IPS-20b (cell line): ENCODE data around the gene JAKMIP1.

Experiments used
- H3K27ac ChIP-seq: one replicate; pipeline ENCODE4 v1.5.1; 2013; ENCODE audit warnings: low read length
- H3K27me3 ChIP-seq: 2 replicates; pipeline ENCODE4 v1.6.1; 2013; ENCODE audit warnings: mild to moderate bottlenecking, low read length, inconsistent platforms; ENCODE audit not compliant: insufficient read depth
- H3K36me3 ChIP-seq: 2 replicates; pipeline ENCODE4 v1.6.1; 2013; ENCODE audit warnings: low read depth, mild to moderate bottlenecking, inconsistent platforms, low read length, moderate library complexity; ENCODE audit not compliant: insufficient read depth
- H3K4me1 ChIP-seq: 2 replicates; pipeline ENCODE4 v1.6.1; 2013; ENCODE audit warnings: mild to moderate bottlenecking, control low read depth, inconsistent platforms, low read length, moderate library complexity; ENCODE audit not compliant: insufficient read depth
- H3K4me3 ChIP-seq: 2 replicates; pipeline ENCODE4 v1.5.1; 2013; ENCODE audit warnings: mild to moderate bottlenecking, low read length, inconsistent platforms
- H3K9ac ChIP-seq: 2 replicates; pipeline ENCODE4 v1.6.1; 2013; ENCODE audit warnings: low read depth, mild to moderate bottlenecking, inconsistent platforms, low read length, moderate library complexity
- H3K9me3 ChIP-seq: 2 replicates; pipeline ENCODE4 v1.6.1; 2013; ENCODE audit warnings: mild to moderate bottlenecking, low read depth, low read length, inconsistent platforms; ENCODE audit not compliant: insufficient read depth

The JAKMIP1 gene

DNA sequence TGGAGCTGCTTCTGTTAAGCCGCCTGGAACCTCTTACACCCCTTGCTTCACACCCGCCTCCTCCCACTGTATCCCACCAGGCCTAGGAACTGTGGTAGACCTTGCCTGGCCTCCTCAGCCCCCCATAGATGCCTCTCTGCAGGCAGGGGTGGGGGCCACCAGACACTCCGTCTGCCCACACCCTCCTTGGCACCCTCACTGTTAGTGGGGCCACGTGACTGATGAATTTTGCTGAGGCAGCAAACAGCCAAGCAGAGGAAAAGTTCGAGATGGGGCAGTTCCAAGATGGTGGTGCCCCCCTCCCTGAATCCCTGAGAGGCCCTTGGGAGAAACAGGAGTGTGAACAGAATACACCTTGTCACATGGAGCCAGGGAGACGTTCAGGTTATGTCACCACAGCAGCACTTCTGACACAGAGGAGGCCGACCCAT lies 141.0 kb downstream of the JAKMIP1 start:
- Histone ChIP-seq H3K27ac (no peak overlapping the region), H3K9ac (no peak overlapping the region), H3K27me3 (no peaks in the 10 kb centered on the region), H3K4me3 (no peak overlapping the region), H3K36me3 (peaks cover 12% of the 10 kb centered on the region; the same call in 1 of the 2 replicates), H3K9me3 (peaks cover 32% of the 10 kb centered on the region), H3K4me1 (no peaks in the 10 kb centered on the region; the same call in 1 of the 2 replicates)

DNA sequence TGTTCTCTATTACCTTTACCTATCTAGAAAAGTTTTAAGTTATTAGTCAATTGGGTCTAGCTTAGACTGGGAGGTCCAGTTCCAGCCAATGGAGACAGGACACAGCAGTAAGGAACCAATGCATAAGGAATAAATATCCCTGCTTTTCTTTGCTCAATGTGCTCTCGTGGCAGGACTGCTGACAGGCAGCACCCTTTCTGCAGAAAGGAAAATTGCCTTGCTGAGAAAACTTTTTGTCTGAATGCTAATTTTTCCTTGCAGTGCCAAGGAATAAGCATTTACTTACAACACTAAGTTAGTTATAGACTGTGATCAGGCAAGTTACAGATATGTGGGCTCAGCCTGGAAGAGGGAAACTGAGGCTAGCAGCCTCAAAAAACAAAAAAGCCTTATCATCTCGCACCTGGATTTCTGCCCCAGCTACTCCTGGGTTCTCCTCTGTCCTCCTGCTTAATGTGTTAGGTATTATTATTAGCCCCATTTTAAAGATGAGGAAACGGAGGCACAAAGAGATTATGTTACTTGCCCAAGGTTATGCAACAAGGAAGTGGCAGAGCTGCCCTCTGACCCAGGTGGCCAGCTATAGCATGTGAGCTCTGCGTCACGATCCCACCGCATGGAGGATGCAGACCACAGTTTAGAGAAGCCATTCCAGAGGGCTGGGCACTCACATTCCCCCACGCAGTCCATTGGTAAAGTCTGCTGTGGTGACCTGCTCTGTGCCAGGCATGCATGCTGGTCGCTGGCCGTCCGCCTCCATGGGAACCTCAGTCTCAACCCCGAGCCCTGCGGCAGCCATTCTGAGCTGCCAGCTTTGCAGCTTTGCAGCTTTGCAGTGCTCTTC lies 141.6 kb downstream of the JAKMIP1 start:
- H3K27me3 ChIP-seq = no peaks in the 10 kb centered on the region
- no peak overlapping the region for H3K4me3 ChIP-seq
- H3K27ac ChIP-seq = no peak overlapping the region
- peaks cover 12% of the 10 kb centered on the region; the same call in 1 of the 2 replicates for H3K36me3 ChIP-seq
- H3K9ac ChIP-seq = no peak overlapping the region
- peaks cover 32% of the 10 kb centered on the region for H3K9me3 ChIP-seq
- no peaks in the 10 kb centered on the region; the same call in 1 of the 2 replicates for H3K4me1 ChIP-seq

DNA sequence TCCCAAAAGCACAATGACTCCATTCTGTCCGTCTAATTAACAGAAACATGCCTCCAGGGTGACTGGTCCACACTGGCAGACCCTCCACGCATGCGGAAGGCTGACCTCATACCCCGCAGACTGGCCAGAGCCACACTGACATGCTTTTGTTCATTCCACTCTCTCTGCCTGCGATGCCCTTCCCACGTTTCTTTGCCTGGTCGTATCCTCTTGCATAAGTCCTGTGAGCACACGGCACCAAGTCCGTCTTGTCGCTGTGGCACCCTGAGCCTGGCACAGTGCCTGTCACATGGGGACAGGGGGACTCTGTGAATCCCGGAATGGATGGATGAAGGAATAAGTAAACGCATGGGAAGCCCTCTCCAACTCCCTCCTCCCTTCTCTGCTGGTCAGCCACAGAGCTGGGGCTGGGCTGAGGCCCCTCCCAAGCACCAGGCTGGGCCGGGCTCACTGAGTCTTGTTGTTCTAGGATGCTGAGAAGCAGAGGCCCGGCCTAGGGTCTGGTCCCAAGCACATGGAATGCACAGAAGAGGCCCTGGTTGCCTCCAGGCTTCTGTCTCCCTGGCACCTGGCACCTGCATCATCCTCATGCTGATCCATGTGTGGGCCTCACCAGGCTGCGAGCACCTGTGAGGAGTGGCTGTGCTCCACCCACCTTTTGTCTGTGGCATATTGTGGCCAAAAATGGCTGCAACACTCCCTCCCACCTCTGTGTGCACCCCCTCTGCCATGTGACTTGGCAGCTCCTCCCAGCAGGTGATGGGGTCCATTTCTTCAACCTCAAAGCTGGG lies 143.2 kb downstream of the JAKMIP1 start:
- Histone ChIP-seq H3K4me3 (no peak overlapping the region), H3K4me1 (no peaks in the 10 kb centered on the region; the same call in 1 of the 2 replicates), H3K27ac (no peak overlapping the region), H3K27me3 (no peaks in the 10 kb centered on the region), H3K9ac (no peak overlapping the region), H3K36me3 (peaks cover 12% of the 10 kb centered on the region; the same call in 1 of the 2 replicates), H3K9me3 (peaks cover 32% of the 10 kb centered on the region)

DNA sequence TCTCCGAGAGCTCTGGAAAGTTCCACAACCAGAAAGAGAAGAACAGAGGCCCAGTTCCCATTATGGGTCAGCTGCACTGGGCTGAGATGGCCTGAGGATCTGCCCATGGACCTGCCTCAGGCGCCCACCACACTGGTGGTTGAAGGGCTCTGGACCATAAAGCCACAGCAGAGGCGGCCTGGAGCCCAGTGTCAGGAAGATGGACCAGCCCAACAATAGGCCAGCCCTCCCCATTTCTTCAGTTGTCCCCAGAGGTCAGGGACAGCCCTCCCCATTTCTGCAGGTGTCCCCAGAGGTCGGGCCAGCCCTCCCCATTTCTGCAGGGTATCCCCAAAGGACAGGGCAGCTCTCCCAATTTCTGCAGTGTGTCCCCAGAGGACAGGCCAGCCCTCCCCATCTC lies 144.9 kb downstream of the JAKMIP1 start:
- Histone ChIP-seq H3K4me1 (no peaks in the 10 kb centered on the region; the same call in 1 of the 2 replicates), H3K9ac (no peak overlapping the region)

DNA sequence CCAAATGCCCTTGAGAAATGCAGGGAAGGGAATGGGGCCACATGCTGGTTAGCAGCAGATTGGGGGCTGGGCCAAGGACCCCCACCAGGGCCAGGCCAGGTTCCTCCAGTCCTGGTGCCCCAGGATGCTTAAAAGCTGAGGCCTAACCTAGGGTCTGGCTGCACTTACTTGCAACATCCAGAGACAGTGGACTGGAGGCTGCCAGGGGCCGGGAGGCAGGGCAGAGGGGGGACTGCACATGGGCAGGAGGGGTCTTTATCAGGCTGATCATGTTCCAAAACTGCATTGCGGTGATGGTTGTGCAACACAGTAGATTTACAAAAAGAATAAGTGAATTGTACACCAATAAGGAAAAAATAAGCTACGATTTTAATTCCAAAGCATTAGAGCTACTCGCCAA lies 145.3 kb downstream of the JAKMIP1 start:
- H3K4me1 ChIP-seq = no peaks in the 10 kb centered on the region; the same call in 1 of the 2 replicates
- no peaks in the 10 kb centered on the region for H3K27me3 ChIP-seq
- H3K9me3 ChIP-seq = peaks cover 29% of the 10 kb centered on the region
- H3K9ac ChIP-seq = no peak overlapping the region
- H3K4me3 ChIP-seq = no peak overlapping the region
- H3K27ac ChIP-seq = no peak overlapping the region
- peaks cover 8% of the 10 kb centered on the region; the same call in 1 of the 2 replicates for H3K36me3 ChIP-seq

More for the DNA sequence above, 144.9 kb downstream of the JAKMIP1 start:
- Histone ChIP-seq H3K36me3 (peaks cover 12% of the 10 kb centered on the region; the same call in 1 of the 2 replicates), H3K27me3 (no peaks in the 10 kb centered on the region), H3K27ac (no peak overlapping the region), H3K4me3 (no peak overlapping the region), H3K9me3 (peaks cover 32% of the 10 kb centered on the region)

DNA sequence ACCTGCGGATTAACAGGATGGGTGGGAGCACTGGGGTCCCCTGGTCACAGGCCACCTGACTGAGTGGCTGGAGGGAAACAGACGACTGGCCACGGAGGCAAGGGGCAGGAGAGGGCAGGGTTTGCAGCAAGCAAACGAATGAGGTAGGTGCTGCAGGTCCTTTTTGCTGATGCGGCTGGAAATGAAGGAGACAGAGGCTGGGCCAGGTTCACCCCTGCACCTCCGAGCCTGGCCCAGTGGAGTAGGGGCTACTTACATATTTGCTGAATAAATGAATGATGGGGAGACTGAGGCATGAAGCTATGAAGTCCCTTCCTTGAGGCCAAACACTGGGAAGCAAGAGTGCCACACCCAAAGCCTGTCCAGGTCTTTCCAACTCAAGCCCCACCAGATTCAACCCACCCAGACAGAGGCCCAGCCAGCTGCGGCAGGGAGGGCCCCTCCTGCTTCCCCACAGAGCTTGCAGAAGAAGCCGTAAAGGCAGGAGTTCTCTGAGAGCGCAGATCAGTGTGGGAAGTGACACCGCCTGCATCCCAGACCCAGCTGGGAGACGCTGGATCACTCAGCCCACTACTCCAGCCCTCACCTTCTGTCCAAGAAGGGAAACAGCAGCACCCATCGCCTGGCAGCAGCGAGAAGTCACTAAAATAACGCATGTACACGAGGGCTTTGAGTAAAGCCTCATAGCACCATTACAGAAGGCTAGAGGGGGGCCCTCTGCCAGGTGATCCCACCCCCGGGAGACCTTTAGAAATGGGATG lies 146.0 kb downstream of the JAKMIP1 start:
- Histone ChIP-seq H3K9me3 (peaks cover 22% of the 10 kb centered on the region), H3K27me3 (no peaks in the 10 kb centered on the region), H3K4me1 (no peaks in the 10 kb centered on the region; the same call in 1 of the 2 replicates), H3K9ac (no peak overlapping the region; the same call in 1 of the 2 replicates), H3K36me3 (peaks cover 1% of the 10 kb centered on the region; the same call in 1 of the 2 replicates), H3K27ac (no peak overlapping the region), H3K4me3 (no peak overlapping the region)

DNA sequence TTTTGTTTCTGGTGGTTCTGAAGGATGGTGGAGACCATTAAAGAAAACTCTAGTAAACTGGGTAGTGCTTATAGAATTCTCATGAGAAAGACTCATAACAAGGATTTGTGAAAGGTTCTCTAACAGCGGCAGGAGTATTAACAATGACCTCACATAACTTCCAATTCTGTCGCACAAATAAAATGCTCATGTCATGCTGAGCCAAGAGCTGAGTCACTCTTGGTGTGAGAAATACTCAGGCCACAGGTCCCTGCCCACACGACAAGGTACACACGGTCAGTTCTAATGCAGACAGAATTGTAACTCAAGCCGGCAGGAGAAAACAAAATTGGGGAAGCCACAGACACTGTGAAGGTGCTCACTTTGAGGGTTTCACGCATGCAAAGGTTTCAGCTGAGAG lies 147.7 kb downstream of the JAKMIP1 start:
- peaks cover 5% of the 10 kb centered on the region; the same call in 1 of the 2 replicates for H3K9me3 ChIP-seq
- H3K4me1 ChIP-seq = no peaks in the 10 kb centered on the region; the same call in 1 of the 2 replicates
- H3K27me3 ChIP-seq = no peaks in the 10 kb centered on the region
- H3K9ac ChIP-seq = no peak overlapping the region
- H3K4me3 ChIP-seq = no peak overlapping the region
- no peak overlapping the region for H3K27ac ChIP-seq
- no peaks in the 10 kb centered on the region for H3K36me3 ChIP-seq

DNA sequence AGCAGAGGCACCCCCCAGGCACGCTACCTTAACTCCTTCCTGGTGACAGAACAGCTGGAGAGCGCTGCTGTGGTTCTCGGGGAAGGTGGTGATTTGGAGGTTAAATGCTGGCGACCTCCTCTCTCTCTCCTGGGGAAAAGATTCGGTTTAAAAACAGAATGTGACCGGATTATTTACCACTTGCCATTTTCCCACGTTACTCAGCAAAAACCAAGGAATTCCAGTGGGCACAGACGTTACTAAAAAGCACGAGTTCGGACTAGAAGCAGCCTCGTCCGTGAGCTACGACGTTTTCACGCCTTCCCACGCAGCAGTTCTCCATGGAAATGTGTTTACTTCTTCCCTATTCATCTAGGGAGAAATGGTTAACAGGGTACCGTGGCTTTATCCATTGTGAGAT lies 149.8 kb downstream of the JAKMIP1 start:
- Histone ChIP-seq H3K27ac (no peak overlapping the region), H3K27me3 (no peaks in the 10 kb centered on the region), H3K36me3 (no peaks in the 10 kb centered on the region), H3K4me1 (no peaks in the 10 kb centered on the region; the same call in 1 of the 2 replicates), H3K9ac (no peak overlapping the region), H3K4me3 (no peak overlapping the region), H3K9me3 (no peaks in the 10 kb centered on the region)

DNA sequence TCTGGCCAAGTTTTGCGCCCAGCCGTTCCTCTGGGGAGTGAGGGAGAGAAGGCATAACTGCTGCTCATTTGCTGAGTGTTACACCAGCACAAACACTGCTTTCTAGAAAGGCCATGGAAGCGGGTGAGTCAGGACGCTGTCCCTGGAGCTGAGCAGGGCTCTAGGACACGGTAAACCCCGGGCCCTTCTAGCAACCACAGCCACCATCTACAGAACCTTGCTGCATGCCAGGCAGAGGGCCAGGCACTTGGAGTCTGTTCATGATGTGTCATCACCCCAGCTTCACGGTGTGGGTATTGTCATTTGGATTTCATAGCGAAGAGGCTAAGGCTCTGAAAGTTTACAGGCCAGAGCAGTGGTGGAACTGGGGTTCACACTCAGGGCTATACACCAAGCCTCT lies 150.4 kb downstream of the JAKMIP1 start:
- Histone ChIP-seq H3K9ac (no peak overlapping the region), H3K9me3 (no peaks in the 10 kb centered on the region), H3K27me3 (no peaks in the 10 kb centered on the region), H3K4me3 (no peak overlapping the region), H3K27ac (no peak overlapping the region), H3K4me1 (no peaks in the 10 kb centered on the region; the same call in 1 of the 2 replicates), H3K36me3 (no peaks in the 10 kb centered on the region)

DNA sequence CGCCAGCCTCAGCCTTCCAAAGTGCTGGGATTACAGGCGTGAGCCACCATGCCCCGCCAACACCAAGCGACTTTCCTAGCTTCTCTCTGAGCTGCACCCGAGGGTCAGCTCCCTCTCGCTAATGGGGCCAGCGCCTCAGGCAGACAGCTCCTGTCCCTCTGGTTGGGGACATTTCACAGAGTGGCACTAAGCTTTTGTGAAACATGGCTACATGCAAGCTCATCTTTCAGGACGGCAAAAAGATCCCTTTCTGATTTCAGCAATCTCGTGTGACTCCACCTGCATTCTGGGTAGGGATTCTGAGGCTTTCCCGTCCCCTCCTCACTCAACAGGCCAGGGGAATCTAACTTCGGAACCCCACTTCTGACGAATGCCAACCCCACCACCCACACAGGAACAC lies 151.1 kb downstream of the JAKMIP1 start:
- Histone ChIP-seq H3K9me3 (no peaks in the 10 kb centered on the region), H3K36me3 (no peaks in the 10 kb centered on the region), H3K4me1 (no peaks in the 10 kb centered on the region), H3K4me3 (no peak overlapping the region), H3K9ac (no peak overlapping the region), H3K27ac (no peak overlapping the region), H3K27me3 (no peaks in the 10 kb centered on the region)

DNA sequence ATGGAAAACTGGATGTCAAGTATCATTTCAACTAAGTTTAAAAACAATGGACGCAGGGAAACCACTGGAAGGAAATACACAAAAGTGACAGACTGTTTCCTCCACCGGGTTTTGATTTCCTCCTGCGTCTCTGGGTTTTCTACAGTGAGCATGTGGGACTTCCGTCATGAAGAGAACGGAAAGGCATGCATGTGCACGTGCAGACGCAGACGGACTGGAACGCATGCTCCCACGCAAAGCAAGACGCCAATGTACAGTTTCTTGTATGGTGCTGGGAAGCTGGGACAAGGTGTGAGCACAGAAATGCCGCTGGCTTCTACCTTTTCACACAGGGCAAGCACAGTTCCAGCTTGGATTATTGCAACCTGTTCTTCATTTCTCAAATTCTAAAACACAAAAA lies 151.8 kb downstream of the JAKMIP1 start:
- H3K27me3 ChIP-seq = no peaks in the 10 kb centered on the region
- no peak overlapping the region for H3K4me3 ChIP-seq
- no peaks in the 10 kb centered on the region for H3K4me1 ChIP-seq
- H3K36me3 ChIP-seq = no peaks in the 10 kb centered on the region
- H3K9ac ChIP-seq = no peak overlapping the region
- no peaks in the 10 kb centered on the region for H3K9me3 ChIP-seq
- no peak overlapping the region for H3K27ac ChIP-seq
